Panc1 (cell line): Measurements from ENCODE around the gene SLC22A3.

Experiments
- POLR2AphosphoS5 ChIP-seq: IDR thresholded peaks from 2 replicates; pipeline ENCODE4 v1.6.1; 2012; ENCODE audit warnings: mild to moderate bottlenecking, low read depth, low read length, moderate library complexity
- REST ChIP-seq, 2 experiments: IDR thresholded peaks; 2 replicates each; pipeline ENCODE4 v1.6.1; 2011 to 2012; ENCODE audit warnings: low read depth in 2 of 2, control low read depth in 1 of 2, low read length in 1 of 2, mild to moderate bottlenecking in 1 of 2, moderate library complexity in 1 of 2; ENCODE audit not compliant: insufficient read depth in 1 of 2
- SIN3A ChIP-seq: IDR thresholded peaks from 2 replicates; pipeline ENCODE4 v1.6.1; 2012; ENCODE audit warnings: low read depth, mild to moderate bottlenecking, low read length, moderate library complexity, borderline replicate concordance; ENCODE audit not compliant: insufficient read depth
- TCF7L2 ChIP-seq: IDR thresholded peaks from 2 replicates; pipeline ENCODE4 v1.6.1; 2011; ENCODE audit warnings: mild to moderate bottlenecking, low read depth, low read length, inconsistent platforms
- TF ChIP-seq, protein P1 (sequence below): fragments of 450-650 bp; IDR thresholded peaks from 2 replicates; pipeline ENCODE4 v1.5.1; 2017; ENCODE audit warnings: mild to moderate bottlenecking

DNA sequence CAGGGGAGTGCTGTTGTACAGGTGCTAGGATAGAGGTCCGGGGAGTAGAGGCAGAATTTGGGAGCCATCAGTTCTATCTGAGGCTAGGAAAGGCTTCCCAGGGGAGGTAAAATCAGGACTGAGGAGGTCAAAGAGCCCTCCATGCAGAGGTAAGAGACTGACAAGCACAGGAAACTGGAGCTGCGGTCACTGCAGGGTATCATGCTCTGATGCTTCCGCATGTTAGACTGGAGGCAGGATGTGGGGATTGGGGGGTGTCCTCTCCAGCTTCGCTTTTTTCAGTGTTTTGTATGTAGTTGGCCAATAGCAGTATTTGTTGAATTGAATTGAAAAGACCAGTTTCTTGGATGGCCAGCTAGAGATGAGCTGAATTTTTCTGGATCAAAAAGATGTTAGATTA, 87.8 kb downstream of the SLC22A3 start:
- TF ChIP-seq, protein P1, sequence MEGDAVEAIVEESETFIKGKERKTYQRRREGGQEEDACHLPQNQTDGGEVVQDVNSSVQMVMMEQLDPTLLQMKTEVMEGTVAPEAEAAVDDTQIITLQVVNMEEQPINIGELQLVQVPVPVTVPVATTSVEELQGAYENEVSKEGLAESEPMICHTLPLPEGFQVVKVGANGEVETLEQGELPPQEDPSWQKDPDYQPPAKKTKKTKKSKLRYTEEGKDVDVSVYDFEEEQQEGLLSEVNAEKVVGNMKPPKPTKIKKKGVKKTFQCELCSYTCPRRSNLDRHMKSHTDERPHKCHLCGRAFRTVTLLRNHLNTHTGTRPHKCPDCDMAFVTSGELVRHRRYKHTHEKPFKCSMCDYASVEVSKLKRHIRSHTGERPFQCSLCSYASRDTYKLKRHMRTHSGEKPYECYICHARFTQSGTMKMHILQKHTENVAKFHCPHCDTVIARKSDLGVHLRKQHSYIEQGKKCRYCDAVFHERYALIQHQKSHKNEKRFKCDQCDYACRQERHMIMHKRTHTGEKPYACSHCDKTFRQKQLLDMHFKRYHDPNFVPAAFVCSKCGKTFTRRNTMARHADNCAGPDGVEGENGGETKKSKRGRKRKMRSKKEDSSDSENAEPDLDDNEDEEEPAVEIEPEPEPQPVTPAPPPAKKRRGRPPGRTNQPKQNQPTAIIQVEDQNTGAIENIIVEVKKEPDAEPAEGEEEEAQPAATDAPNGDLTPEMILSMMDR: no peak
- TF ChIP-seq POLR2AphosphoS5 (no peak), REST (IDR thresholded peaks at IDR 0.05; ENCODE audit: insufficient read depth in 1 of 2, low read depth in 2 of 2, low read length in 1 of 2) (no peak), TCF7L2 (no peak), SIN3A (no peak)
